CD4-positive, alpha-beta T cell treated with Interleukin-4 for 4 hours (primary cell): Measurements from ENCODE around the gene WFIKKN2.
A peak's percentile ranks its signal among the peaks of the same experiment; 100 is the strongest.
"Not testable (repeated sequence)": the region's sequence is repeated elsewhere in the genome, so short reads cannot be mapped to it uniquely, and the experiment has no call there.

Source experiments
- DNase-seq: peaks from one replicate; pipeline ENCODE4 v3.0.0-alpha.2; 2020

The WFIKKN2 gene

GRCh38 chr17:50858486-50859225 is 23.3 kb downstream of the WFIKKN2 start:
- DNase-seq: no peak

DNA sequence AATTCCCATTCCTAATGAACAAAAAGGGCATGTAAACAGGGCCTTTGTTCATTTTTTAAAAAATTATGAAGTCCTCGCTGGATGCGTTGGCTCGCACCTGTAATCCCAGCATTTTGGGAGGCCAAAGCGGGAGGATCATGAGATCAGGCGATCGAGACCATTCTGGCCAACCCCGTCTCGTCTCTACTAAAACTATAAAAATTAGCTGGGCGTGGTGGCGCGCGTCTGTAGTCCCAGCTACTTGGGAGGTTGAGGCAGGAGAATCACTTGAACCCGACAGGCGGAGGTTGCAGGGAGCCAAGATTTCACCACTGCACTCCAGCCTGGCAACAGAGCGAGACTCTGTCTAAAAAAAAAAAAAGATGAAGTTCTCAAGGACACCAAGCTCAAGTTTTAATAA is 24.3 kb downstream of the WFIKKN2 start:
- not testable (repeated sequence) for DNase-seq

DNA sequence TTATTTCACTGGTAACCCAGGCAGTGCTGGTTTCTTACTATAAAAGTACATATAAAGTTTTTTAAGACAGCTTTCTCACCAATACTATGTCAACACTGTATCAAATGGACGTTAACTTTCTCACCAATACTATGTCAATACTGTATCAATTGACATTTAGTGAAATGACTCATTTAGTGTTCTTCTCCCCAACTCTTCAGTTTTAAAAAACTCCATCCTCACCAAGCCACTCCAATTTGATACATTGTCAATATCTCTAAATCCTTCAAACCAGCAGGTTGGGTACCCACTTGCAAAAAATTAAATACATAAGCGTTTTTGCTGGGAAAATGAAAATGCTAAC is 25.9 kb downstream of the WFIKKN2 start:
- no peak for DNase-seq

- no peak for DNase-seq
These were observed 26.6 kb downstream of the WFIKKN2 start for GRCh38 chr17:50861822-50862528.

DNA sequence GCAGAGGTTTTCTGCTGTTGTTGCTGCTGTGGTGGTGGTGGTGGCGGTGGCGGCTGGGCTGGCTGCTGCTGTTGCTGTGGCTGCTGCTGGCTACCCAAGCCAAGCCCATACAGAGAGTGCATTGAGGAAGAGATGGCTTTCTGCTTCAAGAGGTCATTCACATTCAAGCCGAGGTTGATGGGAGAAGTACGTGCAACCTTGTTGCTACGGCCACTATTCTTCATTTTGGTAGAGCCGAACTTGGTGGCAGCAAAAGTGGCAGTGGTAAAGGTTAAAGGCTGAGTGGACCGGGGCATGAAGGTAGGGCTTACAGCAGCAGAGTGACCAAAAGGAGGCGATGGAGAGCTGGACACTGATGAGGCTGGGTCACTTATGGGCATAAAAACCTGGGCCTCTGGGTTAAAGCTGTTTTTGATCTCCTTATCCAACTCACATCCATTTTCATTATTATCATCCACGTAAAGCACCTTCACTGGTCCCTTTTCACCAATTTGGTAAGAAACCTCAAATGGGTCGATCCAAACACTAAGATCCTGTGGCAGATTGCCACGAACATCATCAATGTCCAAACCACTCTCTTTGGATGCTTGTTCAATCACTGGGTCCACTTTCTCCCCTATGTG is 27.9 kb downstream of the WFIKKN2 start:
- peak; percentile 33 for DNase-seq

DNA sequence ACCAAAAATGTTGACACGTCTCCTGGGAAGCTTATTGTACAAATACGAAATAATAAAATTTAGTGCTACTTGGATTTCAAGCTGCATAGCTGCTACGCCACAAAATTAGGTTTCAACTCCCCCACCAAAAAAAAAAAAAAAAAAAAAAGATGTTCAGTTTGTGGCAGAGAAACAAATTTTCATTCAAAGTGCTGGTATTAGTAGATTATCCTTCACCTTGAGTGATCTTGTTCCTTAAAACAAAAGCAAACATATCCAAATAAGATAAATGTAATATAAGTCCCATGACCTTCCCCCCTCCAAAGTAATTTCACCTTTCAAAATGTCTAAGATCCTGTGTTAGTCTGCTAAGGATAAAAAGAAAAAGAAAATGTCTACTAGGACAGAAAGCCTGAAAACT is 28.5 kb downstream of the WFIKKN2 start:
- no peak for DNase-seq

DNA sequence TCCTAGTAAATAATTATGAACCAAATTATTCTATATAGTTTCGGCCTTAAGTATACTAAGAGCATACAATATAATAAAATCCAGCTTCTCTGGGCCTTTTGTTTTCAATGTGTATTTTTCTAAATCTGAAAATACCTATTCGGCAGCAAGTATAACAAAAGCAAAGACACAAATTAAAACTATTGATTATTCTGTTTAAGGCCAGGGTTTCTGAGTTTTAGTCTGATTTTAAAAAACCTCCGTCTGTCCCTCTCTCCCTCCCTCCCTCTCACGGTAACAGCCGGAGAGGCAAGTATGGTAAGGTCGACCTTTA is 29.3 kb downstream of the WFIKKN2 start:
- DNase-seq: no peak

GRCh38 chr17:50865060-50865867 is 29.9 kb downstream of the WFIKKN2 start:
- DNase-seq: peak; percentile 55

DNA sequence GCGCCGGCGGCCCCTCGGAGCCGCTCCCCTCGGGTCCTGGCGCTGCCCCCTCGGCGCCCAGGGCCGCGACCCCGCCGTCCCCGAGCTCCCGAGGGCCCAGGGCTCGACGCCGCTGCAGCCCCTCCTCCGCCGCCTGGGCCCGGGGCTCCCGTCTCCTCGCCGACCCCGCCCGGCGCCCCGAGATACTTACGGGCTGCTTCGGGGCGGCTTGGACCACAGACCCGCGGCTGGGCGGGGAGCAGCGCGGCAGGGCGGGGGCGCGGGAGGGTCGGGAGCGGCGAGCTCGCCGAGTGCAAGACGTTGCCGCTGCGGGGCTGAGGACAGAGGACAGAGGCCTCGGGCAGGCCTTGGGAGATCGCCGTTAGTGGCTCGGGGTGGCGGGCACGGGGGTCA is 30.5 kb downstream of the WFIKKN2 start:
- no peak for DNase-seq

GRCh38 chr17:50866261-50866949 is 31.0 kb downstream of the WFIKKN2 start, which contains the start of gene TOB1:
Gene TOB1, minus strand, starts transcription at chr17:50866354. Its CDS starts 2,337 bp downstream, at chr17:50864017.
- DNase-seq: peak; percentile 97

DNA sequence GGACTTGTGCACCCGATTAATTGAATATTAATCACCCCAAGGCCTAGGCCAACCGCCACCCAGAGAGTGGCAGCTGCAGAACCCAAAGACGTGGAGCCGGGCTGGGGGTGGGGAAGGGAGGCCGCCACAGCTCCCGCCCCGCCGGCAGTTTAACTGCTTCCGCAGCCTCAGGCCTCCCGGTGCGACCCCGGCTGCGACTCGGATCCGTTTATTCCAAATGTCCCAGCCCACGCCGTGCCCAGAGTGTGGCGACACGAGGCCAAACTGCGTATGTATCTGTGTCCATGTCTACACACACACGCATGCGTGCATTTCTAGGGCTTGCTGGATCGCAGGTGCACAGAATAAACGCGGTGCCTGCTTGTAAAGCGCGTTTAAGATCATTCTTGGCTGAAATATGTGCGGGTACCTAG is 31.6 kb downstream of the WFIKKN2 start:
- peak; percentile 71 for DNase-seq

DNA sequence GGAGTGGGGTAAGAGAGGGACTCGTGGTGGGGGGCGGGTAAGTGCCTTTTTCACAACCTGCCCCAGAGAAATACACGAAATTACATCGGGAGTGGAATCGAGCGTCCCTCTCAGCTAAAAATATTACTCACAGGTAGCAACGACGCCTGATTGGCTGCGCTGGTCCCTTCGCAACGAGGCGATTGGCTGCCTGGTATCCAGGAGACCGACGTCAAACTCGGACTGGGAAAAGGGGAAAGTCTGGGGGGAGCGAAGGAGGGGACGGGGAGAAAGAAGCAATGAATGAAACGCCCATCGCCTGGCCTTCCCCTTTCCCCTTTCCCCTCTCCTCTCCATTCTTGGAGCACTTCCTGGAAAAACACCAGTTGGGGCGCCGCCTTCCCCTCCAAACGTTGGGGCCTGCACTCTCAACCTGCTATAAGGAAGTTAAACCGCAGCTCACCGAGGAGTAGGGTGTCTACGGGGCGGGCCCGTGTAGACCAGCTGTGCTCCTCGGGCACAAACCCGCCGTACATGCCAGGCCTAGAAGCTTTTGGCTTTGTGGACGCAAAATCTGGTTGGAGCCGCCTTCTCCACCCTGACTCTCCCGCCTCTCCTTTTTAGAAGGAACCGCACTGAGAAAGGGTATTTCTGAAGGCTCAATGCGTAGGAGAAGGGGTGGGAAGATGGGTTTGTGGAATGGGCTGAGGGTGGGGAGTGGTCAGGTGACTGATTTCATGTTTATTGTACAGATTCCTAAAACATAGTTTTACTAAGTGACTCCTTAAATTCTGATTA is 32.2 kb downstream of the WFIKKN2 start:
- peak; percentile 89 for DNase-seq

GRCh38 chr17:50868140-50868438 is 32.7 kb downstream of the WFIKKN2 start:
- DNase-seq: no peak

DNA sequence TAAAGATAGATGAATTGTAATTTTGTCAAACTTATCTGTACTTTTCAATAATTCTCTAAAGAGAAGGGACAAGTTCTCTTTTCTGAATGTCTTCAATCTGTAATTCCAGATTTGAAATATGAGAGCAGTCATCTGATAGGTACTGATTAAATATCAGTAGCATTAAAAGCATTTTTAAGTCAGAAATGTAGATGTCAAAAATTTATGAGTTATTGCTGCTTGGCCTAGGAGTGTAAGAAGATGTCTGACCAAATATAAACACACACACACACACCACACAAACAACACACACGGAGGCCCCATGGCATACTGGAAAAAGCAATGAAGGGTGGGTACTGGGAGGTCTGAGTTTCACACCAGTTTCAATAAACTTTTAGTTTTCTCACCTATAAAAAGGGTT is 33.2 kb downstream of the WFIKKN2 start:
- DNase-seq: no peak

- DNase-seq: peak; percentile 81
These were observed 36.0 kb downstream of the WFIKKN2 start for GRCh38 chr17:50871364-50871763.

- no peak for DNase-seq
These were observed 36.5 kb downstream of the WFIKKN2 start for GRCh38 chr17:50871898-50872297.

DNA sequence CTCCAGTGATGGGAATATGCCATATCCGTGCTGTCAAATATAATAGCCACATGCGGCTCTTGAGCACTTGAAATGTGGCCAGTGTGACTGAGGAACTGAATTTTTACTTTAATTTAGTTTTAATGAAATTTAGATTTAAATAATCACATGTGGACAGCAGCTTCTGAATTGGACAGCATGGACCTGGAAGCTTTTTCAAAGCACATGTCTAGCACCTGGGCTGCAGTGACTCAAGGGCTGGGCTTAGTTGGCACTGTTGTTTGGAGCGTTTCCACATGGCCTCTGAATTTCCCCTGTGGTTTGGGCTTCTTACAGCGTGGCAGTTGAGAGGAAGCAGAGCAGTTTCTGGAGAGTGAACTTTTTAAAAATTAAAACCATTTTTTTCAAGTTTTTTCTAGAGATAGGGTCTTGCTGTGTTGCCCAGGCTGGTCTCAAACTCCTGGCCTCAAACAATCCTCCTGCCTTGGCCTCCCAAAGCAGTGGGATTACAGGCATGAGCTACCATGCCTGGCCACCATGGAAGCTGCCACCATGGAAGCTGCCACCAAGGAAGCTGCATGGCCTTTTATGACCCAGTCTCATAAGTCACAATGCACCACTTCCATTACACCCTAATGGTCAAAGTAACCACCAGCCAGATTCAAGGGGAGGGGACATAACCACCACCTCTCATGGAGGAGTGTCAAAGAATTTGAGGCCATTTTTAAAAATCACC is 37.5 kb downstream of the WFIKKN2 start:
- DNase-seq: peak; percentile 78

DNA sequence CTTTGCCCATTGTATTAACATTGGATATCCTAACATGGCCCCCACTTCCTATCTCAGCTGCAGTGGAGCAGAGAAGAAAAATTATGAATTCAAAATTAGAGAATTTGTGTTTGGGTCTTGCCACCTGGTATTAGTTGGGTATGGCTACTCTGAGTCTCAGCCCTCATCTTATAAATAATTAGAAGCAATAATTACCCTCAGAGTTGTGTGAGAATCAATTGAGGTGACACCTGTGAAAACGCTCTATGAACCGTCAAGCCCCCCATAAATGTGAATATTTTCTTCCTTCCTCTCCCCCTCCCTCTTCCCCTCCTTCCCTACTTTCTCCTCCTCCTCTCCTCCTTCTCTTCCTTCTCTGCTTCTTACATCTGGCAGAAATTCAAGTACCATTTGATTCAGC is 39.7 kb downstream of the WFIKKN2 start:
- DNase-seq: no peak

DNA sequence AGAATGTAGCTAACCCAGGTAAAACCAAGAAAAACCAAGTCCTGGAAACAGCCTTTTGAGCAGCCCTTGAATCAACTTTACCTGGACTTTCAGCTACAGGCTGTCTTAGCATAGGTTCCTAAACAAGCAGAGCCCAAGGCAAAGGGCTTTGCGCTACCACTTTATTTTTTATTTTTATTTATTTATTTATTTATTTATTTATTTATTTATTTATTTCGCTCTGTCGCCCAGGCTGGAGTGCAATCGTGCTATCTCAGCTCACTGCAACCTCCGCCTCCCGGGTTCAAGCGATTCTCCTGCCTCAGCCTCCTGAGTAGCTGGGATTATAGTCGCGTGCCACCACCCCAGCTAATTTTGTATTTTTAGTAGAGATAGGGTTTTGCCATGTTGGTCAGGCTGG is 41.7 kb downstream of the WFIKKN2 start:
- DNase-seq: not testable (repeated sequence)

DNA sequence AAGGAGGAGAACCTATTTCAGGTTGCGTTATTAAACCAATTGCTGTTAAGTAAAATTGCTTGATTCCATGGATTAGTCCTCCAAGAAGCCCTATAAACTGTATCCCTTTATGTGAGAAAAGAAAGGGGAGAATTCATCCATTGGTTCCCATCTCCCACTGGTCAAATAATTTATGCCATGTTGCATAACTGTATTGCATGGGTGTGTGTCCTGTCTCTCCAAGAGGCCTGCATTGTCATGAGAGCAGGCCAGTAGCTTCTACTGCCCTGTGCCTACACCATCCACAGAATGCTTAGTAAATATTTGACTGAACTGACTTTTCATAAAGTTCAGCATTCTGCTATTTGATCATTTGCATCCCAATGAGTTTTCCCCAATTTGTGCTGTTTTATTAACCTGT is 42.5 kb downstream of the WFIKKN2 start:
- DNase-seq: no peak

- no peak for DNase-seq
These were observed 43.7 kb downstream of the WFIKKN2 start for GRCh38 chr17:50879086-50879485.

DNA sequence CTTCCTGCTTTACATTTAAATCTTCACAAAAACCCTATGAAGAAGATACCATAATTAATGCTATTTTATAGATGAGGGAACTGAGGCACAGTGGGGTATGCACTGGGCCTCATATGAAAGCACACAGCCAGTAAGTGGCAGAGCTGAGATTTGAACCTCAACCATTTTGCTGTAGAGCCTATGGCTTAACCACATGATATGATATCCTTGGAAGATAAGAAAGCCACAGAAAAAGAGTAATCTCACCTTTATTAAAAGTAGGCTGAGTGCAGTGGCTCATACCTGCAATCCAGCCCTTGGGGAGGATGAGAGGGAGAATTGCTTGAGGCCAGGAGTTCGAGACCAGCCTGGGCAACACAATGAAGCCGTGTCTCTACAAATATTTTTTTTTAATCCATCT is 45.8 kb downstream of the WFIKKN2 start:
- no peak for DNase-seq
